Measurements from ENCODE around the gene PSTK.

PSTK gene

DNA sequence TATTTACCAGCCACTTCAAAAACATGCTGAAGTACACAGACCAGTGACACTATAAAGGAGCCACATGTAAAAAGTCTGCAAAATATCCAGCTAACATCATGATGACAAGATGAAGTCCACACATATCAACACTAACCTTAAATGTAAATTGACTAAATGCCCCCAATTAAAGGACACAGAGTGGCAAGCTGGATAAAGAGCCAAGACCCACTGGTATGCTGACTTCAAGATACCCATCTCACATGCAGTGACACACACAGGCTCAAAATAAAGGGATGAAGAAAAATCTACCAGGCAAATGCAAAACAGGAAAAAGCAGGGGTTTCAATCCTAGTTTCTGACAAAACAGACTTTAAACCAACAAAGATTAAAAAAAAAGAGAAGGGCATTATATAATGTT, 13.3 kb upstream of the PSTK start:
- Histone ChIP-seq H3K4me3 (ENCODE audit: low read depth, low read length) (no peak overlapping the region), H3K27me3 (ENCODE audit: control insufficient read depth, insufficient read depth, low read length) (no peaks in the 10 kb centered on the region), H3K4me1 (ENCODE audit: control insufficient read depth, insufficient read depth, low read length) (no peaks in the 10 kb centered on the region), H3K9ac (ENCODE audit: low read depth, low read length) (no peak overlapping the region), H3K36me3 (ENCODE audit: control insufficient read depth, insufficient read depth, low read length) (no peaks in the 10 kb centered on the region), H3K9me3 (ENCODE audit: control insufficient read depth, insufficient read depth, low read length) (no peaks in the 10 kb centered on the region)

DNA sequence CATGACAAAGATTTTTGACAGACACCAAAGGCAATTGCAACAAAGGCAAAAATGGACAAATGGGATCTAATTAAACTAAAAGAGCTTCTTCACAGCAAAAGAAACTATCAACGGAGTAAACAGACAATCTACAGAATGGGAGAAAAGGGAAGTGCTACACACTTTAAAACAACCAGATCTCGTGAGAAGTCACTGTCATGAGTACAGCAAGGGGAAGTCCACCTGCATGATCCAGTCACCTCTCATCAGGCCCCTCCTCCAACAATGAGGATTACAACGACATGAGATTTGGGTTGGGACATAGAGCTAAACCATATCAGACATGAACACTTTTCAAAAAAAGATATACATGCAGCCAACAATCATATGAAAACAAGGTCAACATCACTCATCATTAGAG, 11.5 kb upstream of the PSTK start:
- no peaks in the 10 kb centered on the region for H3K4me1 ChIP-seq (ENCODE audit: control insufficient read depth, insufficient read depth, low read length)
- no peaks in the 10 kb centered on the region for H3K36me3 ChIP-seq (ENCODE audit: control insufficient read depth, insufficient read depth, low read length)
- H3K9me3 ChIP-seq (ENCODE audit: control insufficient read depth, insufficient read depth, low read length), result no peaks in the 10 kb centered on the region
- H3K27me3 ChIP-seq (ENCODE audit: control insufficient read depth, insufficient read depth, low read length), result no peaks in the 10 kb centered on the region
- no peak overlapping the region for H3K9ac ChIP-seq (ENCODE audit: low read depth, low read length)
- no peak overlapping the region for H3K4me3 ChIP-seq (ENCODE audit: low read depth, low read length)

DNA sequence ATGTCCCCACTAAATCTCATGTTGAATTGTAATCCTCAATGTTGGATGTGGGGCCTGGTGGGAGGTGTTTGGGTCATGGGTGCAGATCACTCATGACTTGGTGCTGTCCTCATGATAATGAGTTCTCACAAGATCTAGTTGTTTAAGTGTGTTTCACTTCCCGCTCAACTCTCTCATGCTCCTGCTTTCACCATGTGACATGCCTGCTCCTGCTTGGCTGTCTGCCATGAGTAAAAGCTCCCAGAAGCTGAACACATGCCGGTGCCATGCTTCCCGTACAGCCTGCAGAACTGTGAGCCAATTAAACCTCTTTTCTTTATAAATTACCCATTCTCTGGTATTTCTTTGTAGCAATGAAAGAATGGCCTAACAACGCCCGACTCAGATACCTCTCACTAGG, 6.2 kb upstream of the PSTK start:
- Histone ChIP-seq H3K9me3 (ENCODE audit: control insufficient read depth, insufficient read depth, low read length) (no peaks in the 10 kb centered on the region), H3K4me1 (ENCODE audit: control insufficient read depth, insufficient read depth, low read length) (no peaks in the 10 kb centered on the region), H3K27me3 (ENCODE audit: control insufficient read depth, insufficient read depth, low read length) (peaks cover 2% of the 10 kb centered on the region), H3K4me3 (ENCODE audit: low read depth, low read length) (no peak overlapping the region), H3K36me3 (ENCODE audit: control insufficient read depth, insufficient read depth, low read length) (no peaks in the 10 kb centered on the region), H3K9ac (ENCODE audit: low read depth, low read length) (no peak overlapping the region)

DNA sequence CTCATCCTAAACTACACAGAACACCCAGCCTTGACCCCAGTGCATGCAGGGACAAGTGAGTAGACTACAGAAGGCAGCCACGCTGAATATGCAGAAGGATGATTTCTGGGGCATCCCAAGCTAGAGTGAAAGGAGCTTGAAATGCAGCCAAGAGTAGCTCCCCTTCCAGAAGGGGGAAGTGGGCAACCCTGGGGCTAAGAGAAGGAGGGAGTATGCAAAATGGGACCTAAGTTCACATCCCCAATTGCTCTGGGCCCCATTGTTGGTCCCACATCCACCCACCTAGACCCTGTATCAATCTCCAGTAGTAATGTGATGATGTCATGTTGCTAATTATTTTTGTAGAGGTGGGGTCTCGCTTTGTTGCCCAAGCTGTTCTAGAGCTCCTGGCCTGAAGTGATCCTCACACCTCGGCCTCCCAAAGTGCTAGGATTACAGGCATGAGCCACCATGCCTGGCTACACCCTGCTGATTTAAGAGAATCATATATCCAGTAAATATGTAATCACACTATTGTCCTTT, 5.6 kb upstream of the PSTK start:
- H3K9me3 ChIP-seq (ENCODE audit: control insufficient read depth, insufficient read depth, low read length), result no peaks in the 10 kb centered on the region
- H3K4me3 ChIP-seq (ENCODE audit: low read depth, low read length), result no peak overlapping the region
- no peak overlapping the region for H3K9ac ChIP-seq (ENCODE audit: low read depth, low read length)
- H3K4me1 ChIP-seq (ENCODE audit: control insufficient read depth, insufficient read depth, low read length), result no peaks in the 10 kb centered on the region
- peaks cover 2% of the 10 kb centered on the region for H3K27me3 ChIP-seq (ENCODE audit: control insufficient read depth, insufficient read depth, low read length)
- no peaks in the 10 kb centered on the region for H3K36me3 ChIP-seq (ENCODE audit: control insufficient read depth, insufficient read depth, low read length)

DNA sequence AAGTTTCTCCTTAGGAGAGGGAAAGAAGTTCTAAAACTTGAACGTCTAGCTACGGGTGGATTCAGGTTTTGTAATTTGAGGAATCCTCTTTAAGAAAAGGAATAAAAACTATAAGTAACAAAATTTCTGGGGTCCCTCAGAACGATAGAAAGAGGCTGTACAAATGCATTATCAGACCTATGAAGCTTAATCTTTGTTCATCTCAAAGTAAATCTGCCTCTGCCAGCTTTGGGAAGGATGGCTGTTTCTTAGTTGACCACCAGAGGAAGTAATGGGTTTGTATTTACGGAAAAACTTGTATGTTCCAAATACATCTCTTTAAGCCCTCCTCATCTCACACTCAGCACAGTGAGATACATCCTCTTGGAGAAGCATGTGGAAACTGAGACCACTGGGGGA, 864 bp downstream of the PSTK start:
- H3K4me3 ChIP-seq (ENCODE audit: low read depth, low read length), result peak overlapping the region; percentile 86
- peaks cover 2% of the 10 kb centered on the region for H3K27me3 ChIP-seq (ENCODE audit: control insufficient read depth, insufficient read depth, low read length)
- peaks cover 11% of the 10 kb centered on the region for H3K4me1 ChIP-seq (ENCODE audit: control insufficient read depth, insufficient read depth, low read length)
- H3K9ac ChIP-seq (ENCODE audit: low read depth, low read length), result no peak overlapping the region
- no peaks in the 10 kb centered on the region for H3K9me3 ChIP-seq (ENCODE audit: control insufficient read depth, insufficient read depth, low read length)
- H3K36me3 ChIP-seq (ENCODE audit: control insufficient read depth, insufficient read depth, low read length), result peaks cover 2% of the 10 kb centered on the region

DNA sequence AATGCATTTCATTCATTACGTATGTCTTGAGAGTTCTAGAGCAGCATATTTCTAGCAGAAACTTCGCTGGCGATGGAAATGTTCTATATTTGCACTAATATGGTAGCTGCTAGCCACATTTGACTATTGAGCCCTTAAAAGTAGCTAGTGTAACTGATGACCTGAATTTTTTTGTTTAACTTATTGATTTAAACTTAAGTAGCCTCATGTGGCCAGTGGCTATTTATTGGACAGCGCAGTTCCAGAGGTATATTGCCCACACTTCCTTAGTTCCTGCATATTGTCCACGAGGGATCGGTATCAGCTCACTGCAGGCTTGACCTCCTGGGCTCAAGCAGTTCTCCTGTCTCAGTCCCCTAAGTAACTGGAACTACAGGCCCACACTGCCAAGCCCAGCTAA, 3.7 kb downstream of the PSTK start:
- Histone ChIP-seq H3K9me3 (ENCODE audit: control insufficient read depth, insufficient read depth, low read length) (no peaks in the 10 kb centered on the region), H3K36me3 (ENCODE audit: control insufficient read depth, insufficient read depth, low read length) (peaks cover 2% of the 10 kb centered on the region), H3K4me1 (ENCODE audit: control insufficient read depth, insufficient read depth, low read length) (peaks cover 11% of the 10 kb centered on the region), H3K9ac (ENCODE audit: low read depth, low read length) (no peak overlapping the region), H3K4me3 (ENCODE audit: low read depth, low read length) (no peak overlapping the region), H3K27me3 (ENCODE audit: control insufficient read depth, insufficient read depth, low read length) (no peaks in the 10 kb centered on the region)

DNA sequence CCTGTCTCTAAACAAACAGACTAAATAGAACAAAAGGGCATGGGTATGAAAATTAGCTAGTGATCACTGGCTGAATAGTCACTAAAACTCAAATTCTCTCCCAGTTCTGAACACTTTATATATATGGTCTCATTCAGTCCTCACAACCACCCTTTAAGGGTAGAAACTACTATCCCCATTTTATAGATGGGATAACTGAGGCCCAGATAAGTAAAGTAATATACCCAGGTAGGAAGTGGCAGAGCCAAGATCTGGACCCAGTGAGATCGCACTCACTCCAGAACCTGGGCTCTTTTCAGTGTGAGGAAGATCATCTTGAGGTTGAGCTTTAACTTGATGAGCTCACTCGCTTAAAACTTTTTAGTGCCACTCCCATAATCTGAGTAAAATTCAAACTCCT, 4.5 kb downstream of the PSTK start:
- Histone ChIP-seq H3K36me3 (ENCODE audit: control insufficient read depth, insufficient read depth, low read length) (peaks cover 2% of the 10 kb centered on the region), H3K4me1 (ENCODE audit: control insufficient read depth, insufficient read depth, low read length) (peaks cover 11% of the 10 kb centered on the region), H3K4me3 (ENCODE audit: low read depth, low read length) (no peak overlapping the region), H3K9me3 (ENCODE audit: control insufficient read depth, insufficient read depth, low read length) (no peaks in the 10 kb centered on the region), H3K9ac (ENCODE audit: low read depth, low read length) (no peak overlapping the region), H3K27me3 (ENCODE audit: control insufficient read depth, insufficient read depth, low read length) (no peaks in the 10 kb centered on the region)

DNA sequence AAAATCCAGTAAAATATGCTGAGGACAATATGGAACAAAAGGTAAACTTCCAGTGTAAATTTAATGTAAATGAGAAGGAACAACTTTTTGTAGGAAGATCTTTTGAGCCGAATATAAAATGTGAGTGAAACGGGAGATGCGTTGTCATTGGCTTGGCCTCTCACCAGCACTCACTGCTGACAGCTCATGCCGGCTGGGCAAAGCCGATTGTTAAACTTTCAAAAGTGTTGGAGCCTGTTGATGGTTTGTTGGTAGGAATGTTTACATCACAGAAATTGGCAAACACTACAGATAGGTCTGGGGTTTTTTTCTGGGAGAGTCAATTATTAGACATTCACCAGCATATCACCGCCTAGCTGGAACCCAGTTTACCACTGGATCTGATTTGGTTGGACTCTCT, 6.1 kb downstream of the PSTK start:
- Histone ChIP-seq H3K4me3 (ENCODE audit: low read depth, low read length) (no peak overlapping the region), H3K27me3 (ENCODE audit: control insufficient read depth, insufficient read depth, low read length) (no peaks in the 10 kb centered on the region), H3K4me1 (ENCODE audit: control insufficient read depth, insufficient read depth, low read length) (peaks cover 2% of the 10 kb centered on the region), H3K9me3 (ENCODE audit: control insufficient read depth, insufficient read depth, low read length) (no peaks in the 10 kb centered on the region), H3K36me3 (ENCODE audit: control insufficient read depth, insufficient read depth, low read length) (no peaks in the 10 kb centered on the region), H3K9ac (ENCODE audit: low read depth, low read length) (no peak overlapping the region)

DNA sequence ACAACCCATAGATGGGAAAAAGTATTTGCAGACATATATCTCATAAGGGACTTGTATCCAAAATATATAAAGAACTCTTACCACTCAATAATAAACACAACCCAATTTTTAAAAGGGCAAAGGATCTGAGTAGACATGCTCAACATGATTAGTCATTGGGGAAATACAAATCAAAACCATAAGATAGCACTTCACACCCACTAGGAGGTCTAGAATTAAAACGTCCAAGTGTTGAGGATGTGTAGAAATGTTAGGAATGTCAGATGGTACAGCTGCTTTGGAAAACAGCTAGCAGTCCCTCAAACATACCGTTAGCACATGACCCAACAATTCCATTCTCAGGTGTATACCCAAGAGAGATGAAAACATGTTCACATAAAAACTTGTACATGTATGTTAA, 8.3 kb downstream of the PSTK start:
- H3K36me3 ChIP-seq (ENCODE audit: control insufficient read depth, insufficient read depth, low read length), result no peaks in the 10 kb centered on the region
- H3K9ac ChIP-seq (ENCODE audit: low read depth, low read length), result no peak overlapping the region
- no peaks in the 10 kb centered on the region for H3K4me1 ChIP-seq (ENCODE audit: control insufficient read depth, insufficient read depth, low read length)
- H3K27me3 ChIP-seq (ENCODE audit: control insufficient read depth, insufficient read depth, low read length), result no peaks in the 10 kb centered on the region
- H3K4me3 ChIP-seq (ENCODE audit: low read depth, low read length), result no peak overlapping the region
- no peaks in the 10 kb centered on the region for H3K9me3 ChIP-seq (ENCODE audit: control insufficient read depth, insufficient read depth, low read length)

DNA sequence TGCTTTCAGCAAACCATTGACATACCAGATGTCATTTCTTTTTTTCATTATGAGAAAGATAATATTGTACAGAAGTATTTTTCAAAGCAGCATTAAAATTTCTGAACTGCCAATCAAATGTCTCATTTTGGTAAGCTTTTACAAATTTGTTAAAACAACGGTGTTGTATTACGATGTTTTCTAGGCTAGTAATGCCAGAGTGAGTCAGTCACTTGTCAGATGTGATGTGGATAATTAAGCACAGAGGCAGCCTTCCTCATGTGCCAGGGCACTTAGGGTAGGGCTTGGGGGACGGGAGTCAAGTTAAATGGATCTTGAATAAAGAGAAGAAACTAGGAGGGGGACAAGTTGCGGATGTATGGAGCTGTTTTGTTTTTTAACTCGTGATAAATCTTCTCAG, 10.1 kb downstream of the PSTK start:
- Histone ChIP-seq H3K9me3 (ENCODE audit: control insufficient read depth, insufficient read depth, low read length) (no peaks in the 10 kb centered on the region), H3K4me1 (ENCODE audit: control insufficient read depth, insufficient read depth, low read length) (no peaks in the 10 kb centered on the region), H3K27me3 (ENCODE audit: control insufficient read depth, insufficient read depth, low read length) (no peaks in the 10 kb centered on the region), H3K36me3 (ENCODE audit: control insufficient read depth, insufficient read depth, low read length) (no peaks in the 10 kb centered on the region), H3K9ac (ENCODE audit: low read depth, low read length) (no peak overlapping the region), H3K4me3 (ENCODE audit: low read depth, low read length) (no peak overlapping the region)

DNA sequence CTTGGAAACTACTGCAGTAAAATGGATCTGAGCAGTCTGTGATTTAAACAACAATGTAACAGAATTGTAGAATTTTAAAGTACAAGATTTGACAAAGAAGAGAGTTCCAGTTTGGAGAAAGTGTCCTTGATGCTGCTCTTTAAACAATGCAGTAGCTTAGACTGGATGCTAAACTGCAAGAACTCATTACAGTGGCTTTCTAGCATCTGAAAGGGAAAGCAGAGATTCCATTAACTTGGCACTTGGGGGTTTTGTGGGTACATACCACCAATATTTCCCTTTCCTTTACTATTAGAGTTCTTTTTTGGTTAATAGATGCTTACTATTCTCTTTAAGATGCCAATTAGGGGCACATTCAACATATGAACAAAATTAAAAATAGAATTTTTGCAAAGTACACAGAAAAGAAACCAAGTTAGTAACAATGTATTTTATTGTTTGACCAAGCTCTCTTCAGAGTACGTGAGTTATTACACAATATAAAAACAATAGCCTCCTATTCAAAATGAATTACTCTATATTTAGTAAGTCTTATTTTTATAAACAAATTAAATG, 11.9 kb downstream of the PSTK start:
- H3K4me3 ChIP-seq (ENCODE audit: low read depth, low read length), result no peak overlapping the region
- no peak overlapping the region for H3K9ac ChIP-seq (ENCODE audit: low read depth, low read length)
- no peaks in the 10 kb centered on the region for H3K9me3 ChIP-seq (ENCODE audit: control insufficient read depth, insufficient read depth, low read length)
- no peaks in the 10 kb centered on the region for H3K36me3 ChIP-seq (ENCODE audit: control insufficient read depth, insufficient read depth, low read length)
- no peaks in the 10 kb centered on the region for H3K4me1 ChIP-seq (ENCODE audit: control insufficient read depth, insufficient read depth, low read length)
- no peaks in the 10 kb centered on the region for H3K27me3 ChIP-seq (ENCODE audit: control insufficient read depth, insufficient read depth, low read length)

DNA sequence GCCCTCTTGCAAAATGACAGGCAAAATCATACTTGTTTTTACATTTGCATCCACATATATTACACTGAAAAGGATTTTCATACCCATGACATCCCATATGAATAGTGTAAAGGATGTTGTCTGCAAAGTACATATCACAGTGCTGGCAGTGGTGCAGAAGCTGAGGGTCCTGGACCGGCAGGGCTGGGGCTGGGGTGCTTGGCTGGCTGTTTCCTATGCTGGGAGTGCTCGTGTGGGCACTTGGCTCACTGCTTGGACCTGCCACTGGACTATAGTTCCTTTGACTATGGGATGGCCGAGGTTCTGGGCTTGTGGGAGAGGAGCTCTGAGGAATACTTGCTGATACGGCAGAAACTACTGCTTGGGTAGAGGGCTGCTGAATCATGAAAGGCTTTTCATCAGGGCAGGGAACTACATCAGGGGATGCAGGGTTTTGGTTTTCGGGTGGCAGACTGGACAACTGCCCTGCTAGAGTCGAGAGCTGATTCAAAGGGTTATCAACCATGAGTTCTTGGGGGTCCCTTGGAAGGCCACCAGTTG, 13.7 kb downstream of the PSTK start:
- Histone ChIP-seq H3K4me3 (ENCODE audit: low read depth, low read length) (no peak overlapping the region), H3K9ac (ENCODE audit: low read depth, low read length) (no peak overlapping the region), H3K27me3 (ENCODE audit: control insufficient read depth, insufficient read depth, low read length) (no peaks in the 10 kb centered on the region), H3K9me3 (ENCODE audit: control insufficient read depth, insufficient read depth, low read length) (no peaks in the 10 kb centered on the region), H3K36me3 (ENCODE audit: control insufficient read depth, insufficient read depth, low read length) (no peaks in the 10 kb centered on the region), H3K4me1 (ENCODE audit: control insufficient read depth, insufficient read depth, low read length) (no peaks in the 10 kb centered on the region)
